SK-N-SH (cell line): ENCODE measurements around the gene IL21R. TPM values are rescaled to one million over a fixed set of nuclear protein-coding genes. Genes with fewer than 3 reads are reported as not detected.

Experiments used
- CTCF ChIA-PET: fragments of 300-600, 350-600 bp; formaldehyde crosslinking; extraction: SDS; loops from one replicate; lab custom pipeline; 2021; lab: Yijun Ruan, JAX
- POLR2A ChIA-PET: fragments of 350-600 bp; sonication (Branson Sonifier 250); formaldehyde crosslinking; extraction: SDS; loops from one replicate; lab custom pipeline; 2020; ENCODE audit warnings: antibody characterized with exemption, inconsistent platforms; lab: Yijun Ruan, JAX
- DNase-seq: peaks from one replicate; pipeline ENCODE4 v3.0.0; 2012
- H2AFZ ChIP-seq: fragments of 200-600 bp; sonication (generic); 2 replicates; pipeline ENCODE4 v1.8.1; 2016; ENCODE audit warnings: antibody characterized with exemption, mild to moderate bottlenecking, low read depth
- H3F3A ChIP-seq: fragments of 200-600 bp; sonication (generic); replicated peaks from 2 replicates; pipeline ENCODE3; 2016; ENCODE audit warnings: antibody characterized with exemption, mild to moderate bottlenecking; ENCODE audit not compliant: insufficient read depth
- H3K27ac ChIP-seq, 2 experiments: fragments of 200-500 bp in 1 of 2; fragments of 200-600 bp in 1 of 2; sonication (Bioruptor generic) in 1 of 2; sonication (generic), shearing (Covaris generic) in 1 of 2; 2 replicates each; pipeline versions ENCODE4 v1.5.1 to v1.6.1; 2014 to 2016; ENCODE audit warnings: low read depth in 2 of 2, inconsistent platforms in 1 of 2, low read length in 1 of 2, mild to moderate bottlenecking in 1 of 2, mixed read lengths in 1 of 2
- H3K27me3 ChIP-seq: fragments of 200-600 bp; sonication (generic), shearing (Covaris generic); 2 replicates; pipeline ENCODE4 v1.6.1; 2016; ENCODE audit warnings: mixed run types; ENCODE audit not compliant: insufficient read depth
- H3K36me3 ChIP-seq, 2 experiments: fragments of 200-500 bp in 1 of 2; fragments of 200-600 bp in 1 of 2; sonication (Bioruptor generic) in 1 of 2; sonication (generic) in 1 of 2; replicated peaks in 1 of 2; 2 replicates each; pipeline versions ENCODE3 to v1.5.1; 2014 to 2016; ENCODE audit warnings: low read length in 1 of 2, mild to moderate bottlenecking in 1 of 2; ENCODE audit not compliant: insufficient read depth in 2 of 2, control insufficient read depth in 1 of 2
- H3K4me1 ChIP-seq, 2 experiments: fragments of 200-500 bp in 1 of 2; fragments of 200-600 bp in 1 of 2; sonication (Bioruptor generic) in 1 of 2; sonication (generic), shearing (Covaris generic) in 1 of 2; 2 replicates each; pipeline versions ENCODE4 v1.5.1 to v1.6.1; 2014 to 2016; ENCODE audit warnings: low read depth in 1 of 2, low read length in 1 of 2, mixed run types in 1 of 2; ENCODE audit not compliant: insufficient read depth in 2 of 2, control insufficient read depth in 1 of 2
- H3K4me2 ChIP-seq: fragments of 200-600 bp; sonication (generic), shearing (Covaris generic); 2 replicates; pipeline ENCODE4 v1.6.1; 2017; ENCODE audit warnings: mixed run types
- H3K4me3 ChIP-seq, 2 experiments: fragments of 200-500 bp in 1 of 2; fragments of 200-600 bp in 1 of 2; sonication (Bioruptor generic) in 1 of 2; sonication (generic), shearing (Covaris generic) in 1 of 2; 2 replicates each; pipeline versions ENCODE4 v1.5.1 to v1.8.1; 2014 to 2016; ENCODE audit warnings: low read depth in 2 of 2, inconsistent platforms in 1 of 2, low read length in 1 of 2, mild to moderate bottlenecking in 1 of 2, mixed read lengths in 1 of 2, moderate library complexity in 1 of 2
- H3K79me2 ChIP-seq: fragments of 200-600 bp; sonication (generic); 2 replicates; pipeline ENCODE4 v1.8.1; 2017; ENCODE audit warnings: mild to moderate bottlenecking; ENCODE audit not compliant: insufficient read depth
- H3K9ac ChIP-seq: fragments of 200-600 bp; sonication (generic); 2 replicates; pipeline ENCODE4 v1.6.1; 2017; ENCODE audit warnings: mixed run types
- H3K9me2 ChIP-seq: fragments of 200-600 bp; sonication (generic); 2 replicates; pipeline ENCODE4 v1.6.1; 2017; ENCODE audit warnings: mixed run types
- H3K9me3 ChIP-seq: fragments of 200-600 bp; sonication (generic); 2 replicates; pipeline ENCODE4 v1.6.1; 2017; ENCODE audit warnings: mixed run types, mild to moderate bottlenecking, moderate library complexity
- H4K20me1 ChIP-seq: fragments of 200-600 bp; sonication (generic); 2 replicates; pipeline ENCODE4 v1.6.1; 2017; ENCODE audit warnings: mild to moderate bottlenecking, mixed run types; ENCODE audit not compliant: insufficient read depth
- CHD2 ChIP-seq: fragments of 150-350 bp; IDR thresholded peaks from 2 replicates; pipeline ENCODE4 v1.6.1; 2018; ENCODE audit warnings: low read length; ENCODE audit not compliant: partially characterized antibody
- ELF1 ChIP-seq: IDR thresholded peaks from 2 replicates; pipeline ENCODE4 v1.4.0; 2012
- EP300 ChIP-seq, 2 experiments: IDR thresholded peaks; 2 replicates each; pipeline versions ENCODE4 v1.4.0 to v1.6.1; 2012; ENCODE audit warnings: borderline replicate concordance in 1 of 2, low read depth in 1 of 2, low read length in 1 of 2
- FOSL2 ChIP-seq: IDR thresholded peaks from 2 replicates; pipeline ENCODE4 v1.4.0; 2012; ENCODE audit warnings: low read depth, mild to moderate bottlenecking, moderate library complexity, borderline replicate concordance
- GABPA ChIP-seq: IDR thresholded peaks from 2 replicates; pipeline ENCODE4 v1.4.0; 2012; ENCODE audit warnings: low read depth, mild to moderate bottlenecking
- GATA2 ChIP-seq: sonication (generic); formaldehyde crosslinking; IDR thresholded peaks from 2 replicates; pipeline ENCODE4 v1.5.0; 2020; ENCODE audit warnings: mild to moderate bottlenecking, missing genetic modification reagents
- JUND ChIP-seq: IDR thresholded peaks from 2 replicates; pipeline ENCODE4 v1.4.0; 2012
- NRF1 ChIP-seq: IDR thresholded peaks from 2 replicates; pipeline ENCODE4 v1.6.1; 2012; ENCODE audit warnings: low read depth, mild to moderate bottlenecking, low read length
- RAD21 ChIP-seq: IDR thresholded peaks from 2 replicates; pipeline ENCODE4 v1.6.1; 2012; ENCODE audit warnings: mild to moderate bottlenecking, low read length
- REST ChIP-seq: IDR thresholded peaks from 2 replicates; pipeline ENCODE4 v1.6.1; 2012; ENCODE audit warnings: mild to moderate bottlenecking, low read depth, low read length, moderate library complexity
- RFX5 ChIP-seq: IDR thresholded peaks from 2 replicates; pipeline ENCODE4 v1.6.1; 2012; ENCODE audit warnings: mild to moderate bottlenecking, improper control_type of control experiment, low read length
- SMC3 ChIP-seq: IDR thresholded peaks from 2 replicates; pipeline ENCODE4 v1.6.1; 2012; ENCODE audit warnings: low read depth, low read length, improper control_type of control experiment
- TAF1 ChIP-seq: IDR thresholded peaks from 2 replicates; pipeline ENCODE4 v1.6.1; 2012; ENCODE audit warnings: low read depth, mild to moderate bottlenecking, low read length, moderate library complexity, borderline replicate concordance
- TEAD4 ChIP-seq: IDR thresholded peaks from 2 replicates; pipeline ENCODE4 v1.4.0; 2012; ENCODE audit warnings: mild to moderate bottlenecking, borderline replicate concordance; ENCODE audit not compliant: insufficient read depth
- USF1 ChIP-seq: IDR thresholded peaks from 2 replicates; pipeline ENCODE4 v1.4.0; 2012; ENCODE audit warnings: low read depth, borderline replicate concordance
- ZBTB33 ChIP-seq: IDR thresholded peaks from 2 replicates; pipeline ENCODE4 v1.4.0; 2012; ENCODE audit warnings: low read depth, borderline replicate concordance
- WGBS: methylation state at CpG from one replicate; pipeline ENCODE4 v1.1.6; 2017; ENCODE audit warnings: low lambda C conversion rate; 5-methylcytosine and 5-hydroxymethylcytosine counted together
- polyA plus RNA-seq, 3 experiments: library from polyadenylated mRNA; depleted of rRNA; stranded (reverse); fragments of >200 nt; gene quantifications; 2 replicates each; pipeline ENCODE4 v1.2.3, GENCODE V29; 2012
- TF ChIP-seq, protein P1 (sequence below): IDR thresholded peaks from 2 replicates; pipeline ENCODE4; 2012
- TF ChIP-seq, protein P2 (sequence below): fragments of 150-350 bp; IDR thresholded peaks from 2 replicates; pipeline ENCODE4 v1.6.1; 2016; ENCODE audit warnings: mild to moderate bottlenecking, low read depth, low read length
- TF ChIP-seq, protein P3 (sequence below): fragments of 200-600 bp; sonication (generic); IDR thresholded peaks from 2 replicates; pipeline ENCODE4 v1.6.1; 2017; ENCODE audit warnings: antibody characterized with exemption, mild to moderate bottlenecking, moderate library complexity

The IL21R gene
- polyA plus RNA-seq, 1 of the 3 experiments (the other 2 are of a cell fraction) = 0.13 TPM

- Histone ChIP-seq H3K4me1 (no peaks in the 10 kb centered on the region), H3K9ac (no peak overlapping the region), H3K4me3 (no peak overlapping the region), H3K79me2 (no peaks in the 10 kb centered on the region), H3K36me3 (no peaks in the 10 kb centered on the region), H2AFZ (no peak overlapping the region), H3K9me2 (no peaks in the 10 kb centered on the region), H4K20me1 (no peaks in the 10 kb centered on the region), H3K27me3 (no peaks in the 10 kb centered on the region), H3K27ac (no peak overlapping the region), H3K9me3 (no peaks in the 10 kb centered on the region), H3F3A (no peaks in the 10 kb centered on the region), H3K4me2 (no peak overlapping the region)
- TF ChIP-seq RAD21 (no peak), JUND (no peak), EP300 (IDR thresholded peaks at IDR 0.05; ENCODE audit: borderline replicate concordance in 1 of 2, low read depth in 1 of 2, low read length in 1 of 2) (no peak), TAF1 (no peak), USF1 (no peak), GABPA (no peak), RFX5 (no peak), ZBTB33 (no peak), ELF1 (no peak), GATA2 (no peak), REST (no peak), NRF1 (no peak), TEAD4 (no peak), CHD2 (no peak), SMC3 (no peak), FOSL2 (no peak)
- TF ChIP-seq, protein P1, sequence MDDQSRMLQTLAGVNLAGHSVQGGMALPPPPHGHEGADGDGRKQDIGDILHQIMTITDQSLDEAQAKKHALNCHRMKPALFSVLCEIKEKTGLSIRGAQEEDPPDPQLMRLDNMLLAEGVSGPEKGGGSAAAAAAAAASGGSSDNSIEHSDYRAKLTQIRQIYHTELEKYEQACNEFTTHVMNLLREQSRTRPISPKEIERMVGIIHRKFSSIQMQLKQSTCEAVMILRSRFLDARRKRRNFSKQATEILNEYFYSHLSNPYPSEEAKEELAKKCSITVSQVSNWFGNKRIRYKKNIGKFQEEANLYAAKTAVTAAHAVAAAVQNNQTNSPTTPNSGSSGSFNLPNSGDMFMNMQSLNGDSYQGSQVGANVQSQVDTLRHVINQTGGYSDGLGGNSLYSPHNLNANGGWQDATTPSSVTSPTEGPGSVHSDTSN = no peak
- TF ChIP-seq, protein P2, sequence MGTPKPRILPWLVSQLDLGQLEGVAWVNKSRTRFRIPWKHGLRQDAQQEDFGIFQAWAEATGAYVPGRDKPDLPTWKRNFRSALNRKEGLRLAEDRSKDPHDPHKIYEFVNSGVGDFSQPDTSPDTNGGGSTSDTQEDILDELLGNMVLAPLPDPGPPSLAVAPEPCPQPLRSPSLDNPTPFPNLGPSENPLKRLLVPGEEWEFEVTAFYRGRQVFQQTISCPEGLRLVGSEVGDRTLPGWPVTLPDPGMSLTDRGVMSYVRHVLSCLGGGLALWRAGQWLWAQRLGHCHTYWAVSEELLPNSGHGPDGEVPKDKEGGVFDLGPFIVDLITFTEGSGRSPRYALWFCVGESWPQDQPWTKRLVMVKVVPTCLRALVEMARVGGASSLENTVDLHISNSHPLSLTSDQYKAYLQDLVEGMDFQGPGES = no peak
- TF ChIP-seq, protein P3, sequence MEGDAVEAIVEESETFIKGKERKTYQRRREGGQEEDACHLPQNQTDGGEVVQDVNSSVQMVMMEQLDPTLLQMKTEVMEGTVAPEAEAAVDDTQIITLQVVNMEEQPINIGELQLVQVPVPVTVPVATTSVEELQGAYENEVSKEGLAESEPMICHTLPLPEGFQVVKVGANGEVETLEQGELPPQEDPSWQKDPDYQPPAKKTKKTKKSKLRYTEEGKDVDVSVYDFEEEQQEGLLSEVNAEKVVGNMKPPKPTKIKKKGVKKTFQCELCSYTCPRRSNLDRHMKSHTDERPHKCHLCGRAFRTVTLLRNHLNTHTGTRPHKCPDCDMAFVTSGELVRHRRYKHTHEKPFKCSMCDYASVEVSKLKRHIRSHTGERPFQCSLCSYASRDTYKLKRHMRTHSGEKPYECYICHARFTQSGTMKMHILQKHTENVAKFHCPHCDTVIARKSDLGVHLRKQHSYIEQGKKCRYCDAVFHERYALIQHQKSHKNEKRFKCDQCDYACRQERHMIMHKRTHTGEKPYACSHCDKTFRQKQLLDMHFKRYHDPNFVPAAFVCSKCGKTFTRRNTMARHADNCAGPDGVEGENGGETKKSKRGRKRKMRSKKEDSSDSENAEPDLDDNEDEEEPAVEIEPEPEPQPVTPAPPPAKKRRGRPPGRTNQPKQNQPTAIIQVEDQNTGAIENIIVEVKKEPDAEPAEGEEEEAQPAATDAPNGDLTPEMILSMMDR = no peak
- CTCF ChIA-PET = no interaction called here
- POLR2A ChIA-PET = no interaction called here
- DNase-seq = no peak
- WGBS = 27% methylated on average over 20 of the region's 31 CpGs
These were observed 47.6 kb downstream of the IL21R start for GRCh38 chr16:27449434-27450195.
